Measurements from ENCODE around the gene CLDN11. TPM values are rescaled to one million over a fixed set of nuclear protein-coding genes. Genes with fewer than 3 reads are reported as not detected.

Gene CLDN11
- total RNA-seq, 2 donors from 2014 or later, result 1.3 to 7.2 TPM

DNA sequence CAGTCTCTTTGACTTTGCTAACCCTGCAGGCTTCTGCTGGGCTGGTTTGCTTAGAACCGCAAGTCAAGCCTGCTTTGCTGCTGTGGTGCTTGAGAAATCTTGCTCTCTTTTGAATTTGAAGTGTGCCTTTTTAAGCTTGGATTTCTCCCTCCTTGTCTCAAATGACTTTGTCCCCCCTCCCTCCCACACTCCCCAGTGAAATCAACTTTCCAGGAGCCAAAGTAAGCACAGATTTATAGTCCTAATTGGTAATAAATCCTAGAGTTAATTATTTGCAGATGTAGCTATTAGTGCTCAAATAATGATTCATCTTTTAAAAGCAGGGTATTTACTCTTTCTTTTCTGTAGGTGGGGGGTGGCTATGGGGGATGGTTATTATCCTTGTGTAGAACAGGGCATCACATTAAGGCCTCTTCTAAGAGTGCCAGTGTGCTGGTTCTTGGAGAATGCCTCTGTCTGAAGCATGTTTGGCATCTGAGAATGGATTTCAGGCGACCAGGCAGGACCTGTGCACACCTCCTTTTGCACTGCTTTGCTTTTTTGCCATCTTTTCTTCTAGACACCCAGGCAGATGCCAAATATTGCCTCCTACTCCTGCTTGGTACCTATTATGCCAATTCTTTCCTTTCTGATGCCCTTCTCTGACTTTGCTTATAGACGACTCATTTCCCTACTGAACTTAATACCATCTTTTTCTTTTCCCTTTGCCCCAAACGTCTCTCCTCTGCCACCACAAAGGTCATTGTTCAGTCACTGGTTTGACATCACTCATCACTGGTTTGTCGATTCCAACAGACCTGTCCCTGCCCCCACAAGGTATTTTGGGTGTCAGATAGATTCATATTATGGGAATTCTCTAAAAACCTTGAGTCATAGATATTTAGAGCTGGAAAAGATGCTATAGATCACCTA is 50.7 kb downstream of the CLDN11 start:
- Histone ChIP-seq H3K36me3 (no peaks in the 10 kb centered on the region), H3K4me3 (no peak overlapping the region), H3K4me1 (no peaks in the 10 kb centered on the region), H3K27me3 (no peaks in the 10 kb centered on the region), H3K9me3 (no peaks in the 10 kb centered on the region), H3K27ac (no peak overlapping the region), H3K9ac (ENCODE audit: low read depth in 2 of 2, low read length in 2 of 2) (no peak overlapping the region)
- no peak for DNase-seq
- intact Hi-C loops (cut with DNase I), result no loop called here
- TF ChIP-seq, protein P1, sequence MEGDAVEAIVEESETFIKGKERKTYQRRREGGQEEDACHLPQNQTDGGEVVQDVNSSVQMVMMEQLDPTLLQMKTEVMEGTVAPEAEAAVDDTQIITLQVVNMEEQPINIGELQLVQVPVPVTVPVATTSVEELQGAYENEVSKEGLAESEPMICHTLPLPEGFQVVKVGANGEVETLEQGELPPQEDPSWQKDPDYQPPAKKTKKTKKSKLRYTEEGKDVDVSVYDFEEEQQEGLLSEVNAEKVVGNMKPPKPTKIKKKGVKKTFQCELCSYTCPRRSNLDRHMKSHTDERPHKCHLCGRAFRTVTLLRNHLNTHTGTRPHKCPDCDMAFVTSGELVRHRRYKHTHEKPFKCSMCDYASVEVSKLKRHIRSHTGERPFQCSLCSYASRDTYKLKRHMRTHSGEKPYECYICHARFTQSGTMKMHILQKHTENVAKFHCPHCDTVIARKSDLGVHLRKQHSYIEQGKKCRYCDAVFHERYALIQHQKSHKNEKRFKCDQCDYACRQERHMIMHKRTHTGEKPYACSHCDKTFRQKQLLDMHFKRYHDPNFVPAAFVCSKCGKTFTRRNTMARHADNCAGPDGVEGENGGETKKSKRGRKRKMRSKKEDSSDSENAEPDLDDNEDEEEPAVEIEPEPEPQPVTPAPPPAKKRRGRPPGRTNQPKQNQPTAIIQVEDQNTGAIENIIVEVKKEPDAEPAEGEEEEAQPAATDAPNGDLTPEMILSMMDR (IDR thresholded peaks at IDR 0.05), result no peak

DNA sequence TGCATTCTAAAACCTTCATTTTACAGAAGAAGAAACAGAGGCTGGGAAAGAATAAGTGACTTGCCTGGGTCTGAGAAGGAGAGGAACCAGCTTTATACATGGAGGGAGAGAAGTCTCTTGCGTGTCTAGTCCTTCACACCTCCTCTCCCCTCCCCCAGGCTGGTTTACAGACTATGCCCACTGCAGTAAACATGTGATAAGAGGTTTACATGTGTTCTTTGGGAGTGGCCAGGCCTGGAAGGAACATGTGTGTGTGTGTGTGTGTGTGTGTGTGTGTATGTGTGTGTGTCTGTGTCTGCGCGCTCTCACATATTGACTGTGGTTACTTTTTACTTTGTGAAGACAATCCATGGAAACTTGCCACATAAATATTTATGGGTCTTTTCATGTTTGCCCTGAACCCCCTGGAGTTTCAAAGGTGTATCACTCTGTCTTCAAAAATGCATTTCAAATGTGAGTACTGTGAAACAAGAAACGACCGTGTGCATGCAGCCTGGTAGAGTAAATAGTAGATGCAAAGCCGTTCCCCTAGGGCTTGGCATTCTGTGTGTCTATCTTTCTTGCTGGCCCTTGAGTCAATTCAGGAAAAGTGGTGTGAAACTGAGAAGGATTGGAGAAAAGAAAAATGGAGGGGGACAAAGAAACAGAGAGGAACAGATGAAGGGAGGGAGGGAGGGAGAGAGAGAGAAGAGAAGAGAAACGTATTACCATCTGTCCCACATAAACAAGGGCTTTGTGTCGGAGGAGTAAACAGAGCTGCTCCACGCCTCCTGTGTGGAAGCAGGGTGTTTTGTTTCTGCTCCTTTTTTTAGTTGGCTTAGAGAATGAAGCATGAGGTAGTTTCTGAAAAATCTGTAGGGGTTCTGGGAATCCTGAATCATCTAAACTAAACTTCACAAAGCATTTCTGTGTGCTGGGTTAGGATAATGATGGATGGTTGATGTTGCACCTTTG is 51.7 kb downstream of the CLDN11 start:
- DNase-seq, result no peak
- no peaks in the 10 kb centered on the region for H3K9me3 ChIP-seq
- TF ChIP-seq, protein P1 (IDR thresholded peaks at IDR 0.05), result no peak
- no peaks in the 10 kb centered on the region for H3K4me1 ChIP-seq
- H3K27me3 ChIP-seq, result no peaks in the 10 kb centered on the region
- no peak overlapping the region for H3K9ac ChIP-seq (ENCODE audit: low read depth in 2 of 2, low read length in 2 of 2)
- no peaks in the 10 kb centered on the region for H3K36me3 ChIP-seq
- intact Hi-C loops (cut with DNase I), result no loop called here
- no peak overlapping the region for H3K27ac ChIP-seq
- H3K4me3 ChIP-seq, result no peak overlapping the region

DNA sequence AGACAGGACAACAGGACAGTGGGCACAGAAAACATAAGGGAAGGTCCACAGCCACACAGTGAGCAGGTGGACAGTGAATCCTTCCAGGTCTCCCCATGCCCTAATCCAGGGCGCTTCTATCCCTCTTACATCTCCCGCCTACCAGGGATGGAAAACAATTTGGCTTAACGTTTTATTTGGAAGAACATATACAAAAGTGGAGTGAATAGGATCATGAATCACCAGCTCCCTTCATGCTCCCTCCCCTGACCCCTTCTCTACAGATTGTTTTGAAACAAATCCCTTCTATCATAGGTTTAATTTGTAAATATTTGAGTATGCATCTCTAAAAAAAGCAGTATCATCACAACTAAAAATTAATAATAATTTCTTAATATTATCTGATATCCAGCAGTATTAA is 52.5 kb downstream of the CLDN11 start:
- no peaks in the 10 kb centered on the region for H3K27me3 ChIP-seq

DNA sequence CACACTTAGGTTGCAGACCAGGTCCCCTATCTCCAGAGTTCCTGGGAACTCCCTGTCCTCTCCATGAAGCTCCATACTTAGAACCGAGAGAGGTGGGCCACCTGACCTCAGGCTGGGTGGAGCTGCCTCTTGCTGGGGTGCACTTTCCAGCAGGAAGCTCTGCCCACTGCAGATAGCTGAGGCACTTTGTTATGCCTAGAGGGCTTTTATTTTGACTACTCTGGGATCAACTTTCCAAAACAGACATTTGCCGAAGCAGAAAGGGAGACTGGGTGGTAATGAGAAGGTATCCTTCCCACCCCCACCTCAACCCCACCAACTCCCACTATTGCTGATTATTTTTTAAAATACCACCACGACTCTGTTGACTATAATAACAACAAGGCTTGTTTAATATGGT is 54.7 kb downstream of the CLDN11 start:
- H3K4me3 ChIP-seq, result no peak overlapping the region
- H3K27ac ChIP-seq, result no peak overlapping the region
- intact Hi-C loops (cut with DNase I), result no loop called here
- H3K9me3 ChIP-seq, result no peaks in the 10 kb centered on the region
- H3K36me3 ChIP-seq, result no peaks in the 10 kb centered on the region
- TF ChIP-seq, protein P1 (IDR thresholded peaks at IDR 0.05), result no peak
- no peaks in the 10 kb centered on the region for H3K27me3 ChIP-seq
- H3K9ac ChIP-seq (ENCODE audit: low read depth in 2 of 2, low read length in 2 of 2), result no peak overlapping the region
- no peaks in the 10 kb centered on the region for H3K4me1 ChIP-seq
- DNase-seq, result no peak

More for the DNA sequence above, 52.5 kb downstream of the CLDN11 start:
- Histone ChIP-seq H3K9me3 (no peaks in the 10 kb centered on the region), H3K27ac (no peak overlapping the region), H3K36me3 (no peaks in the 10 kb centered on the region), H3K9ac (ENCODE audit: low read depth in 2 of 2, low read length in 2 of 2) (no peak overlapping the region), H3K4me1 (no peaks in the 10 kb centered on the region), H3K4me3 (no peak overlapping the region)
- TF ChIP-seq, protein P1 (IDR thresholded peaks at IDR 0.05), result no peak
- intact Hi-C loops (cut with DNase I), result no loop called here
- DNase-seq, result no peak

DNA sequence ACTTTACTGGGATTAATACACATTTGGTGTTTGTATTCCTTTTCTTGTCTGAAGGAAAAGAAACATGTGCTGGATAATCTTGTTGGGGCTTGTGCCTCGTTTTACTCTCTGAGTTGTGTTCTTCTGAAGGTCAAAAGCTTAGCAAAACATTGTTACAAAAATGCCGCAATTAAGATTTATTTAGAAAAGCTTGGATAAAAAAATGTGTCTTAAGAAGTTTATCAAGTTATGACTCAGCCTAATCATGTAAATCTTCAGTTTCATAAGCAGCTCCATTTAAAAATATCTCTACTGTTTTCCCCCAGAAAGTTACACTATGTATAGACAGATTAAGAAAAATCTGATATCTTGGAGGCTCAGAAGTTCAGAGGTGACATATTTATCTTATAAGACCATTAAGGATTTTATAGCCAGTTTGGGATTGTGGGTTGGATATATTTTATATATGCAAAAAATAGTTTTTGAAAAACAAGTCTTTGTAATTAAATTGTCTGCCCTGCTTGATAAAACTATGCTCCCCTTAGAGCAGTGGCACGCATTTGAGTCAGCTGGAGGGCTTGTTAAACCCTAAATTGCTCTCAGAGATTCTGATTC is 56.5 kb downstream of the CLDN11 start:
- Histone ChIP-seq H3K9ac (ENCODE audit: low read depth in 2 of 2, low read length in 2 of 2) (no peak overlapping the region), H3K27ac (no peak overlapping the region), H3K4me1 (no peaks in the 10 kb centered on the region), H3K27me3 (no peaks in the 10 kb centered on the region), H3K9me3 (no peaks in the 10 kb centered on the region), H3K36me3 (no peaks in the 10 kb centered on the region), H3K4me3 (no peak overlapping the region)
- DNase-seq, result no peak
- TF ChIP-seq, protein P1 (IDR thresholded peaks at IDR 0.05), result no peak
- intact Hi-C loops (cut with DNase I), result no loop called here
